ENCODE measurements around the gene DDAH1.

Gene DDAH1

DNA sequence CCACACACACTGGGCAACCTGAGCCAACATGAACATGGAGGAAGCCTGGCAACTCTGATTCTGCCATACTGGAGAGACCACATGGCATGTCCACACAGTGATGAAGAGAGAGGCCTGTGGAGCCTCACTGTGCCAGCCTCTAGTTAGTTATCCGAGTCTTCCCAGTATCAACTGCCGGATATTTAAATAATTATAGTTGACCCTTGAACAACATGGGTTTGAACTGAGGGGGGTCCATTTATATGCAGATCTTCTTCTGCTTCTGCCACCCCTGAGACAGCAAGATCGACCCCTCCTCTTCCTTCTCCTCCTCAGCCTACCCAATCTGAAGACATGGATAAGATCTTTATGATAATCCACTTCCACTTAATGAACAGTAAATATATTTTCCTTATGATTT, 27.8 kb downstream of the DDAH1 start:
- DNase-seq = no peak

DNA sequence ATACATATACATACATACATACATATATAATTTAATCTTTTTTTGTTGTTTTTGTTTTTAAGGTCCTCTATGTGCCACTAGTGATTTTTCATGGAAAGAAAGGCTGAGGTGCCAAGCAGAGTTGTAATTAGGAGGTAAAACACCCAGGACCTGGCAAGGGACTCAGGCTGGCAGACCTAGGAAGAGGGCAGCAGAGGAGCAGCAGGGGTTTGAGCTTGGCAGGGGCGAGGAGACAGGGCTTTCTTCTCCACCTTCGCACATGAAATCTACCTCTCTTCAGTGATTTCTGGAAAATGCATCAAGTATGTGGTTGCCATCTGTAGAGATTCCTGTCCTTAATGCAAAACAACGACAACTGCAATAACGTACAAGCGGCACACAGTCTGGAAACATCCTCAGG, 31.9 kb downstream of the DDAH1 start:
- DNase-seq = no peak

DNA sequence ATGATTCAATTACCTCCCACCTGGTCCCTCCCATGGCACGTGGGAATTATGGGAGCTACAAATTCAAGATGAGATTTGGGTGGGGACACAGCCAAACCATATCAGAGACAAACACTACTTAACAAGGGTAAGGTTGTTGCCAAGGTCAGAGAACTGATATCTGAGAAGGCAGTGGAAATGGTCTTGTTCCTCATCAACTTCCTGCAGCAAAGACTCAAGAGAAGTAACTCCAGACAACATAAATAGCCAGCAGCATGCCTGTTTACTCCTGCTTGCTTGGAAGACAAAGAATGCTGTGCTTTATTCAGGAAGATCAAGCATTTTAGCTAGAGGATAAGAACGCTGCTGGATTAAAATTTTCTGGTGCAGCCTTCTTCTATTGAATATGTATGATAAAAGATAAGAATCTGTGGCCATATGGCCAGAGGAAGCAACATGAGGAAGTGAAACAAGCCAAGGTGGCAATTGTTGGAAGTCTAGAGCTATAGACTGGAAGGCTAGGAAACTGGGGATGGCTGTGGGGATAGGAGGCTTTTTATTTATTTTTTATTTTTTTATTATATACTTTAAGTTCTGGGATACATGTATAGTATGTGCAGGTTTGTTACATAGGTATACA, 36.4 kb downstream of the DDAH1 start:
- no peak for DNase-seq

DNA sequence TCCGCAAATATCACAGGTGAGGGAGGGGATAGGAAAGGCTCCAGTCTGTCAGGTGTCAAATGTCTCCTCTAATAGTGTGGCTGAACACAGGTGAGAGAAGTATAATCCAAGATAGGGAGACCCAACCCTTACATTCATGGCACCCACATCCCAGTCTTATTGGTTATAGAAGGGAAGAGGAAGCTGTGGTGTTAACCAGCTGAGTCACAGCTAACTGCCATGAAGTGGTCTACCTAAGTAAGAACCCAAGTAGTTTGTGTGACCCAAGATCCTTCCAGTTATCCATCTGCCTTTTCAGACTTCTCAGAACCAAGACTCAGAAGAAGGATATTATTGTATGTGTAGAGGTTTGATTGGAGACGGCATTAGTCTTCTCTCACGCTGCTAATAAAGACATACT, 37.1 kb downstream of the DDAH1 start:
- DNase-seq = no peak

DNA sequence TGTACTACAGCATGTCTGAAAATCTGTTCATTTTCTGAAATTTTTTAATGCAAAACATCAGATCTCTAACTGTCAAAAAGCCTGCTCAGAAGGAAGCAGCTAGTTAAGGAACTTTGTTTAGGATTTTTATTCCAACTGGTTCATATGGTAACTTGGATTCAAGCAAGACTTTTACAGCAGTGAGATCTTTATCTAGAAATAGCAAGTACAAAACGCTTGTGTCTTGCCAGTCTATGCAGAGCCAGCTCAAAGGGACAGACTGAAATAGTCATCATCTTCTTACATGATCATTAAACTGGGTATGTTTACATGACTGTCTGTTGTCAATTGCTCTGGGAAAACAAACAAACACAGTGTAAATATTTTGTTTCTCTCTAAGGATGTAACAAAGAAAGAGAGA, 37.6 kb downstream of the DDAH1 start:
- DNase-seq = no peak

DNA sequence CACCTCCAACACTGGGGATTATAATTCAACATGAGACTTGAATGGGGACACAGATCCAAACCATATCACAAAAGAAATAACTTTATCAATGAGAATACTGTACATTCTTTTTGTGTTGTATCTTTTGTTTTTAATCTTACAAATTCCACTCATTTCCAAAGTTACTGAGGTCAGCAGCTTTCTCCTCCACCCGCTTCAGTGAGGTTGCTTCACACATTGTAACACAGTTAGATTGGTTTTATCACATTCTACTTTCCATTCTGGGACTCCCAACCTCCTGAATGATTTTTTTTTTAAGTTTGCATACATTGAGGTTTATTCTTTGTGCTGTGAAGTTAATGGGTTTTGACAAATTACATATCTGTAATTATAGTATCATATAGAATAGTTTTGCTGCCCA, 43.8 kb downstream of the DDAH1 start:
- DNase-seq = no peak

DNA sequence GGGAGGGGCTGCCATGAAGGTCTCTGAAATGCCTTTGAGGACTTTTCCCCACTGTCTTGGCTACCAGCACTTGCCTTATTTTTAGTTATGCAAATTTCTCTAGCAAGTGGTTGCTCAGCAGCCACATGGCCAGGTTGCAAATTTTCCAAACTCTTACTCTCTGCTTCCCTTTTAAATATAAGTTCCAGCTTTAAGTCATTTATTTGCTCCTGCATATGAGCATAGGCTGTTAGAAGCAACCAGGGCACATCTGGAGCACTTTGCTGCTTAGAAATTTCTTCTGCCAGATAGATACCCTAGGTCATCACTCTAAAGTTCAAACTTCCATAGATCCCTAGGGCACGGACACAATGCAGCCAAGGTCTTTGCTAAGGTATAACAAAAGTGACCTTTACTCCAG, 44.8 kb downstream of the DDAH1 start:
- no peak for DNase-seq

DNA sequence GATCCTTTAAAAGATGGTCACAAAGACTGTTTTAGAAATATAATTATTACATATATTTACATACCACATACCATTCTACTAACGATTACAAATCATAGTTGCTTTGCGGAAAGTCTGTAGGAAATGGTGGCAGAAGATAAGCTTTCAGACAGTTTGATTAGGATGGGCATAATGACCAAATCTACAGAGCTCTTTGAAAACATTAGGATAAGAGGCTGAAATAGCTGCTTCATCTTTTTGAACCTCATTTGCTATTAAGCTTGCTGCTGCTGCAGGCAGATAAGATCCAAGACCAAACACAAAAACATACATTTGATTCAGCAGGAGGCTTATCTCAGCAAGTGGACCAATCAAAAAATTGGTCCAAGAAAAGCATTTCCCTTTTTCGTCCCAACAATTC, 47.1 kb downstream of the DDAH1 start:
- DNase-seq = no peak

DNA sequence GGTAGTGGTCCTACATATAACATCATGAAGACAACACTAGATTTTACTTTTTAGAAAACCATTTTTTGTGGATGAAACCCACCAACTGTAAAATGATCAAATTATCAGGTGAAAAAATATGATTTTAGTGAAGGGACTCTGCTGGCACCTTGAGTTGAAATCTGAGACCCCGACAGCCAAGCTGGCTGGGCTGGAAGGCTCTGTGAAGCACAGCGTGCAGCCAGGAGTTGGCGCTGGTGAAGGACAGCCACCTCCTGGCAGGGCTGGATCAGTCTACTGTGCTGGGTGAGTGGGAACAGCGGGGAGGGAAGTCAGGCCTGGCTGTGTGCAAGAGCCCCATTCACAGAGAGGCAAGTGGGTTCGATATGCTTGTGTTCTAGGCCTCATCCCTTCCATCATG, 47.9 kb downstream of the DDAH1 start:
- DNase-seq = no peak

DNA sequence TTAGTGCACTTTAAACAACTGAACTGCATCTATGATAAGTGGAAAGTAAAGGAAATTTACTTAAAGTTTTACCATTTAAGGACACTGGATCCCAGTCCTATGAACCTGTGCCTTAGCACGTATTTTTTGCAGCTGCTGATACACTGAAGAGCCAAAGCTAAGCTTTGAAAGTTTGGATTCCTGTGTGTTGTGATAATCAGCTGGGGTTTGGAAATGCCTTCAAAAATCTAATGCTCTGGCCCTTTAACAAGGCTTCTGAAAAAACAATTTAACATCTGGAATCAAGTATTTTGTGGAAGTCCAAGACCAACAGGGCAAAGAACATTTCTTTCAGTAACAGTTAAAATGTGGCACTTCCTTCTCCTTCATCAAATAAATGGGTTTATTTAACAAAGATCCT, 51.8 kb downstream of the DDAH1 start:
- DNase-seq = no peak

DNA sequence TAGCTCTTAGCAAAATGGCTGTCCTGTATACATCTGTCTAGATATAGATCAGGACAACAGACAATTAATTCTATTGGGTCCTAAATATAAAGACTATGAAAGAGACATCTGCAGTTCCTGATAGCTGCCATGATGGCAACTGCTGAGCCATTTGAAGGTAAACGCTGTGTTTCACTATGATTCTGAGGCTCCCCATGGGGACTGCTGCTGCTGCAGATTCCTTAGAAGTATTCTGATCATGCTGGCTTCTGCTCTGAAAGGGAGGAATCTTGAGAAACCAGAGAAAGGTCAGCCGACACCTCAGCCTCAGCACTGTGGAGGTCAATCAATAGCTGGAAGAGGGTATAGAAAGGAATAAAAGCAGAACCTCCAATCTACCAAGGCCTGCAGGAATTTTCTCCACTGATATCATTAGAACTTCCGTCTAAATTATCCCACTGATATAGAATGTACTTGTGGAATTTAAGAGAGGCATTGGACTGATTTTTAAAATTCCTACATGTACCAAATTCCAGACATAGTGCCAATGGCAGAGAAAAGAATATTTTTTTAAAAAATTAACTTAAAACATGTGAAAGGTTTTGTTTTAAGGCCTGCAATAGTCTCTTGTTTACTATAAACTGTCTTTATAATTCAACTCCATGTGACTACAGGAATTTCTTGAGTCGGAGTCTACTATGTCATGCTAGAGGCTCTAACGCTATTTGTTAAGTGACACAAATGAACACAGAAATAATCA, 53.2 kb downstream of the DDAH1 start:
- no peak for DNase-seq

DNA sequence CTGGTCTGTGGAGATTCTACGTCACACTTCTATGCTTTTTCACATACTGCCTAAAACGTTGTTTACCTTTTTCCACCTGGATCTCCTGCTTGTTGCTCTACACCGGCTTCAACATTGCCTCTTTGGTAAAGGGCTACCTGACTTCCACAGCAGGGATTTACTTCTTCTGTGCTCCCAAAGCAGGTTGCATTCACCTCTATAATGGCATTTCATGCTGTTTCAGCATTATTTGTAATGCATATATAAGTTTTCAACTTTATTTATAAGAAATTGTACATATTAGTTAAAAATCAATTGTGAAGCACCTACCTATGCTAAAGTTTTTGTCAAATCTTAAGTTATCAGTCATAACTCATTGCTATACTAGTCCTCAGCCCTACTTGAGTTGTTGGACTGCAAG, 55.4 kb downstream of the DDAH1 start:
- no peak for DNase-seq

DNA sequence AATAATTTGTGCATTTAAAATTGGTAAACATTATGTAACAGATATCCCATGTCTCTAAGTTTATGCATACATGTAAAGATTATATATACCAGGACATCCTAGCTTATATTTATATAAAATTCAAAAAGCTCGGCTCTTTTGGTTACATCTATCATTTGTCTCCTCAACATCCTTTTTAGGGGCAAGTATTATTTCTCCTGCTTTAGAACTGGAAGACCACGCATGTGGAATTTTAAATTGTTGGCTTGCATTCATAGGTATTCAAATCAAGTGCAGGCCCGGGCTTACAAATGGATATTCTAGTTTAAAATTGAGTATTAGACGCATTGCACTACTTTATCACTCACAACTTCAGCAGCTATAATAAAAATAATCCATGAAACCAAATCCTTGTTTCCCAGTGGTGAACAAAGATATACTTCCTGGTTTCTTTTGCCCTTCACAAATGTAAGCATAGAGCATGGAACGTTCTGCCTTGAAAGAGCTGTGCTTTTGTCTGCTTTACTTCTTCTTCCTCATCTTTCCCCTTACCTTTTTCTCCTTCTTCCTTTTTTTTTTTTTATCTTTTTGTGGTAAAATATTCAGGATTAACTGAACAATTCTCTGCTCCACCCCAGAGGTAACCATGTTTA, 57.1 kb downstream of the DDAH1 start:
- no peak for DNase-seq

DNA sequence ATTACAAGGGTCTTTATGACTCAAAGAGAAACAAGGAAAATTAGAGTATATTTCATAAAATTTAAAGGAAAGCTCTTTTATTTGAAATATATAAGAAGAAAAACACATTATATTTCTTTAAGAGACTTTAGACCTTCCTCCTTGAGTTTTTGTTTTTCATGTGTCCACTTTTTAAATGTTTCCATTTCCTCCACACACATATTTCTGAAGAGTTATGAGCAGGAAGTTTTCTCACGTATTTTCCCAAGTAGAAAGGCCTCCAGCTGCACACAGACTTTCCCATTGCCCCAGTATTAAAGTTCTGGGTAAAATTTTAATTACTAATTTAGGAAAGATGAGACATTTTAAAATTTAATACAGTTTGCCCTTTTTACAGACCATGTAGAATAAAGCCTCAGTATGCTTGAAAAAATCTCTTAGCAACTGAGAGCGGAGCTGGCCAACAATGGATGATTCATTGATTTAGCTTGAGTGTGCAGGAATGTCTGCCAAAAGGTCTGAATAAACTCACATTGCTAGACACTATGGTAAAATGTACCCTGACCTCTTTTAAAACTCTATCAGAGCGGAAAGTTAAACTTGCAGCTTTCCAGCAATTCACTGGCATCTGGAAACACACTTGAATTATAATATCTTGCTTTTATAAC, 57.9 kb downstream of the DDAH1 start:
- DNase-seq = no peak

DNA sequence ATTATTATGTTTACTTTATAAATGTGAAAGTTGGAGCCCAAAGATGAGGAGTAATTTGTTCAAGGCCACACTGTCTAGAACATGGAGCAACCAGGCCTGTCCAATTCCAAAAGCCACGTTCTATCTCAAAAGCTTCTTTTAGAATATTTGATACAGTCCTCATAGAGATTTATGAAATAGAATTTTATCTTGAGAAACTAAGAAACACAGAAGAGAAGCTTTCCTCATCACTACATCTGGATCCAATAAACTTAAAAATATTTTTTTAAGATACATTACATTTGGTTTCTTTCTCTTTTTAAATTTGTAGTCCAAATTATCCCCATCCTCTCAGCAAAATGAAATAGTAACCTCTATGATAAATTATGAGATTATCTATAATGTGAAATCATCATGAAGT, 58.9 kb downstream of the DDAH1 start:
- no peak for DNase-seq

DNA sequence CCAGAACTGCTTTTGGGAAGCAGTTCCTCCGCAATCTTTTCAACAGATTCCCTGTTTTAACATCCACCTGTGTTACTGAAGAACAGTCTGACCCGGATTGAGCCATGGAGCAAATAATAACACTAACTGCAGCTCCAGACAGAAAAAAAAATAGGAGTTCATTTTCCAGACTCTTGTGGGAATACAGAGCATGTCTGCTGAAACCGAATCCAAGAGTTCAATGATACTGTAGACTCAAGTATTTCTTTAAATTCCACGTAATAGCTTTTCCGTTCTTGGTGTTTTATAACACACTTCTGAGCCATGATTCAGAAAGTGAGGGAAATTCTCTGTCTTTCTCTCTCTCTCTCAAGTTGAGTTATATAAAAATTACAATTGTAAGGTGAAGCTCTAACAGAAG, 60.6 kb downstream of the DDAH1 start:
- no peak for DNase-seq

DNA sequence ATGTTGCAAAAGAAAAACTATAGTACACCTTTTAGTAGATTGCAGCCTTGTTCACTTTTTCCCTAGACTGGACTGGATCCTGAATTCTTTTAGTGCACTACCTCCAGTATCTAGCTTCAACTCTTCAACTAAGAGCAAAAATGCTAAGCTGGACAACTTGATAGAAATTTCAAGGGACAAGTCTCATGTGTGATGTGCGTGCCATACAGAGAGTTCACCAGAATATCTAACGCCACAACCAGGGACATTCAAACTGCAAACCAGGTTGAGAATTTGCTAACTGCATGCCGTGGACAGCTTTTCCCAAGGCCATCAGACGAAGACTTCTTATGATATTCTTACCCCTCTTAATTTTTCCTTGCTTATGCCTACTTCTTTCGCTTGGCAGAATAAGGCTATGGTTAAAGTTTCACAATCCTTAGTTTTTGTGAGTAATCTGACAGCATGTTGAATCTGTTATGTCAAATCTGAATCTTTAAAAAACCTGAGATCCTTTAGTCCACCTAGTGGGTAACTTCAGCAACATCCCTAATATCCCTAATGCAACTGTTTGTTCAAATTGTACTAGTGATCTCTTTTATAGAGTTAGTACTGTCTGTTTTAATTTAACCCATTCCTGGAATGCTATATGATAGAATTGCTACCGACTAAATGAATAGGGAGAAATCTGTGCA, 66.4 kb downstream of the DDAH1 start:
- no peak for DNase-seq

DNA sequence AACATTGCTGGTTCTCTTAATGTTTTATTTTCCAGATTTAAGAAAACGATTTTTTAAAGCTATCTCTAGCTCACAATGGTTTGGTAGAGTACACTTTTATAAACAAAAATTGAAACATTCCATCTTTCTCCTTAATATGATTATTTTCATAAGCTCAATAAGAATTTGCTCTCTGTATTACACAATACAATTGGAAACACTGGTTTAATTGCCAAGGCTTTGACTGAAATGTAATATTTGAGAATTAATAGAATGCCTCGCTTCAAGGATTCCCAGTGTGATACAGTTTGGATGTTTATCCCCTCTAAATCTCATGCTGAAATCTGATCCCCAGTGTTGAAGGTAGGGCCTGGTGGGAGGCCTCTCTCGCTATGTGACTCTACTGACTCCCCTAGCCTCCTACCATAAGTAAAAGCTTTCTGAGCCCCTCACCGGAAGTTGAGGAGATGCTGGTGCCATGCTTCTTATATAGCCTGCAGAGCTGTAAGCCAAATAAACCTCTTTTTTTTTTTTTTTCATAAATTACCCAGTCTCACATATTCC, 67.4 kb downstream of the DDAH1 start:
- DNase-seq = no peak

DNA sequence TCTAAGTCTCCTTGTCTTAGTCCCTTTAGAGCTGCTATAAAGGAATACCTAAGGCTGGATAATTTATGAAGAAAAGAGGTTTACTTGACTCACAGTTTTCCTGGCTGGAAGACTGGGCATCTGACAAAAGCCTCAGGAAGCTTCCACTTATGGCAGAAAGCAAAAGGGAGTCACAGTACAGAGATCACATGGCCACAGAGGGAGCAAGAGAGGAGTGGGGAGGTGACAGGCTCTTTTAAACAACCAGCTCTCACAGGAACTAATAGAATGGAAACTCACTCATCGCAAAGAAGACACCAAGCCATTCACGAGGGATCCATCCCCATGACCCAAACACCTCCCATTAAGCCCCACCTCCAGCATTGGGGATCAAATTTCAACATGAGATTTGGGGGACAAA, 68.8 kb downstream of the DDAH1 start:
- DNase-seq = no peak

DNA sequence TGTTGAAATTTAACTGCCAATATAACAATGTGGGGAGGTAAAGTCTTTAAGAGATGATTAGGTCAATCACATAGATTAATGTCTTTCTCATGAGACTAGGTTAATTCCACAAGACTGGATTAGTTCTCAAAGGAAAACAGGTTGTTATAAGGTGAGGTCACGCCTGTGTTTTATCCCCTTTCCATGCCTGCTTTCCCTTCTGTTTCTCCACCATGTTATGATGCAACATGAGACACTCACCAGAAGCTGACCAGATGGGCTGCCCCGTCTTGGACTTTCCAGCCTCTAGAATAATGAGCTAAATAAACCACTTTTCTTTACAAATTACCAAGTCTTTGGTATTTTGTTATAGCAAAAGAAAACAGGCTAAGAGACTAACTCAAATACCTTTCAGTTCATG, 70.8 kb downstream of the DDAH1 start:
- DNase-seq = no peak

DNA sequence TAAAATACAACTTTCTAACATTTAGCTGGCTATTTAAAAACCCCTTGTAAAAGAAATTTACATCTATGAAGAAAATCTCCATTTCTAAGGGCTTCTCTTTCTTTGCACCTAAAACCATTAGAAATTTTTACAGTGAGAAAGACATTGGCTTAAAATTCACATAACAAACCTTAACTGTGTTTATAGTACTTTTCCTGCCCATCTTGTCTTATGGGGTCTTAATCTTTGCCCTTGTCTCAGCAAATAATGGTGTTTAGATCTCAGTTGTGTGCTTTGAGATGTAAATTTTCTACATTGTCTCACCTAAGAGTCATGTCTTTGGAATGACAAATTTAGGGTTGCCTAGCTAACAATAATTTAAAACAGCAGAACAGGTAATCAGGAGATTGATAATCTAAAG, 71.5 kb downstream of the DDAH1 start:
- no peak for DNase-seq

DNA sequence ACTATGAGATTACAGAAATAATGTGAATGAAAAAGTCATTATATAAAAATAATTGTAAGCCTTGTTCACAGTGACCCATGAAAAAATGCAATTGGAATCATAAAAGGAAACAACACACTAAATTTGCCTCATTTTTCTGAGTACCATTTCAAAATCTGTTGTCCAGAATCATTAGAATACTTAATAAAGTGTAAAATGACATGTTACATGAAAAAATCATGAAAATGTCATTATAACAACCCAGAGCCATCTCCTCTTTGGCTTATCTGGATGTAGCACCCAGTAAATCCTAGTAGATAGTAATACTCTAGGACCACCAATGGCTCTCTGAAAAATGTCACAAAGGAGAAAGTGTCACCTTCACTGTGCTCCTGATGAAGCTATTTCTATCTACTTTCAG, 76.5 kb downstream of the DDAH1 start:
- DNase-seq = no peak

DNA sequence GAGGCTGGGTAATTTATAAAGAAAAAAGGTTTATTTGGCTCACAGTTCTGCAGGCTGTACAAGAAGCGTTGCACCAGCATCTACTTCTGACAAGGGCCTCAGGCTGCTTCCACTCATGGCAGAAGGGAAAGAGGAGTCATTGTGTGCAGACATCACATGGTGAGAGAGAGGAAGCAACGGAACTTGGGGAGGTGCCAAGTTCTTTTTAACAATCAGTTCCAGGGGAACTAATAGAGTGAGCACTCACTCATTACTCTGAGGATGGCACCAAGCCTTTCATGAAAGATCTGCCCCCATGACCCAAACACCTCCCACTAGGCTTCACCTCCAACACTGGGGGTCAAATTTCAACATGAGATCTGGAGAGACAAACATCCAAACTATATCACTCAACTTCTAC, 77.2 kb downstream of the DDAH1 start:
- DNase-seq = no peak
